ENCODE data around the gene NEURL1. TPM values are rescaled to one million over a fixed set of nuclear protein-coding genes. Genes with fewer than 3 reads are reported as not detected.

The NEURL1 gene
- total and polyA plus RNA-seq, 2 donors, result 5.2 to 27.8 TPM

GRCh38 chr10:103582331-103583123 is 89.0 kb downstream of the NEURL1 start:
- Histone ChIP-seq H3K27ac (ENCODE audit: low read depth) (no peak overlapping the region), H3K4me3 (ENCODE audit: low read depth, low read length) (no peak overlapping the region)

GRCh38 chr10:103583871-103584215 is 90.3 kb downstream of the NEURL1 start:
- Histone ChIP-seq H3K4me3 (ENCODE audit: low read depth, low read length) (no peak overlapping the region), H3K27ac (ENCODE audit: low read depth) (no peak overlapping the region), H3K36me3 (ENCODE audit: insufficient read depth) (no peaks in the 10 kb centered on the region), H3K4me1 (ENCODE audit: insufficient read depth) (no peaks in the 10 kb centered on the region)
- WGBS, result 88% methylated on average over 8 of the region's 8 CpGs
- no peak for DNase-seq (ENCODE audit: extremely low spot score)

More at GRCh38 chr10:103582331-103583123, 89.0 kb downstream of the NEURL1 start:
- DNase-seq (ENCODE audit: extremely low spot score), result no peak
- Histone ChIP-seq H3K36me3 (ENCODE audit: insufficient read depth) (no peaks in the 10 kb centered on the region), H3K4me1 (ENCODE audit: insufficient read depth) (no peaks in the 10 kb centered on the region)
- 64% methylated on average over 13 of the region's 13 CpGs for WGBS

- WGBS, result 26% methylated on average over 111 of the region's 111 CpGs
- Histone ChIP-seq H3K4me3 (ENCODE audit: low read depth, low read length) (peak overlapping the region; percentile 42), H3K4me1 (ENCODE audit: insufficient read depth) (no peaks in the 10 kb centered on the region), H3K36me3 (ENCODE audit: insufficient read depth) (no peaks in the 10 kb centered on the region), H3K27ac (ENCODE audit: low read depth) (no peak overlapping the region)
- DNase-seq (ENCODE audit: extremely low spot score), result no peak
These were observed 90.9 kb downstream of the NEURL1 start for GRCh38 chr10:103584216-103585010.

GRCh38 chr10:103585011-103585405 is 91.5 kb downstream of the NEURL1 start:
- H3K4me3 ChIP-seq (ENCODE audit: low read depth, low read length), result peak overlapping the region; percentile 42
- no peaks in the 10 kb centered on the region for H3K4me1 ChIP-seq (ENCODE audit: insufficient read depth)
- 75% methylated on average over 32 of the region's 32 CpGs for WGBS
- H3K27ac ChIP-seq (ENCODE audit: low read depth), result no peak overlapping the region
- DNase-seq (ENCODE audit: extremely low spot score), result no peak
- H3K36me3 ChIP-seq (ENCODE audit: insufficient read depth), result no peaks in the 10 kb centered on the region

GRCh38 chr10:103587073-103587472 is 93.6 kb downstream of the NEURL1 start:
- Histone ChIP-seq H3K36me3 (ENCODE audit: insufficient read depth) (no peaks in the 10 kb centered on the region), H3K4me1 (ENCODE audit: insufficient read depth) (no peaks in the 10 kb centered on the region), H3K4me3 (ENCODE audit: low read depth, low read length) (no peak overlapping the region), H3K27ac (ENCODE audit: low read depth) (no peak overlapping the region)
- DNase-seq (ENCODE audit: extremely low spot score), result no peak

GRCh38 chr10:103589074-103589630 is 95.6 kb downstream of the NEURL1 start:
- Histone ChIP-seq H3K36me3 (ENCODE audit: insufficient read depth) (no peaks in the 10 kb centered on the region), H3K4me1 (ENCODE audit: insufficient read depth) (no peaks in the 10 kb centered on the region), H3K27ac (ENCODE audit: low read depth) (no peak overlapping the region), H3K4me3 (ENCODE audit: low read depth, low read length) (no peak overlapping the region)
- 91% methylated on average over 15 of the region's 15 CpGs for whole genome bisulfite sequencing
- no peak for DNase-seq (ENCODE audit: extremely low spot score)

- Histone ChIP-seq H3K27ac (ENCODE audit: low read depth) (no peak overlapping the region), H3K36me3 (ENCODE audit: insufficient read depth) (no peaks in the 10 kb centered on the region), H3K4me3 (ENCODE audit: low read depth, low read length) (no peak overlapping the region), H3K4me1 (ENCODE audit: insufficient read depth) (no peaks in the 10 kb centered on the region)
- WGBS, result 93% methylated on average over 20 of the region's 20 CpGs
- DNase-seq (ENCODE audit: extremely low spot score), result no peak
These were observed 96.6 kb downstream of the NEURL1 start for GRCh38 chr10:103590060-103590459.

- no peak for DNase-seq (ENCODE audit: extremely low spot score)
- Histone ChIP-seq H3K27ac (ENCODE audit: low read depth) (no peak overlapping the region), H3K4me3 (ENCODE audit: low read depth, low read length) (no peak overlapping the region), H3K4me1 (ENCODE audit: insufficient read depth) (no peaks in the 10 kb centered on the region), H3K36me3 (ENCODE audit: insufficient read depth) (no peaks in the 10 kb centered on the region)
- 91% methylated on average over 6 of the region's 6 CpGs for WGBS
These were observed 97.3 kb downstream of the NEURL1 start for GRCh38 chr10:103590744-103591291.

- Histone ChIP-seq H3K27ac (ENCODE audit: low read depth) (no peak overlapping the region), H3K36me3 (ENCODE audit: insufficient read depth) (no peaks in the 10 kb centered on the region), H3K4me3 (ENCODE audit: low read depth, low read length) (no peak overlapping the region), H3K4me1 (ENCODE audit: insufficient read depth) (no peaks in the 10 kb centered on the region)
- WGBS, result 77% methylated on average over 15 of the region's 15 CpGs
- no peak for DNase-seq (ENCODE audit: extremely low spot score)
These were observed 98.9 kb downstream of the NEURL1 start for GRCh38 chr10:103592186-103593021.

- Histone ChIP-seq H3K36me3 (ENCODE audit: insufficient read depth) (no peaks in the 10 kb centered on the region), H3K4me3 (ENCODE audit: low read depth, low read length) (no peak overlapping the region), H3K27ac (ENCODE audit: low read depth) (no peak overlapping the region), H3K4me1 (ENCODE audit: insufficient read depth) (no peaks in the 10 kb centered on the region)
- WGBS, result 68% methylated on average over 3 of the region's 3 CpGs
- DNase-seq (ENCODE audit: extremely low spot score), result no peak
These were observed 99.6 kb downstream of the NEURL1 start for GRCh38 chr10:103593022-103593570.

- H3K4me1 ChIP-seq (ENCODE audit: insufficient read depth), result no peaks in the 10 kb centered on the region
- H3K36me3 ChIP-seq (ENCODE audit: insufficient read depth), result no peaks in the 10 kb centered on the region
- no peak overlapping the region for H3K4me3 ChIP-seq (ENCODE audit: low read depth, low read length)
- H3K27ac ChIP-seq (ENCODE audit: low read depth), result no peak overlapping the region
- WGBS, result 85% methylated on average over 4 of the region's 4 CpGs
- no peak for DNase-seq (ENCODE audit: extremely low spot score)
These were observed 102.6 kb downstream of the NEURL1 start for GRCh38 chr10:103595933-103596726.

GRCh38 chr10:103597003-103597402 is 103.5 kb downstream of the NEURL1 start:
- Histone ChIP-seq H3K4me1 (ENCODE audit: insufficient read depth) (no peaks in the 10 kb centered on the region), H3K27ac (ENCODE audit: low read depth) (no peak overlapping the region), H3K36me3 (ENCODE audit: insufficient read depth) (no peaks in the 10 kb centered on the region), H3K4me3 (ENCODE audit: low read depth, low read length) (no peak overlapping the region)
- WGBS, result 81% methylated on average over 6 of the region's 6 CpGs
- DNase-seq (ENCODE audit: extremely low spot score), result no peak
